Endothelial cell of umbilical vein (primary cell): ENCODE data around the gene PRR11. TPM values are rescaled to one million over a fixed set of nuclear protein-coding genes. Genes with fewer than 3 reads are reported as not detected.

Source experiments
- Bru-seq: library from RNA; stranded (reverse); fragments of 400-500 nt; gene quantifications from one replicate; lab custom pipeline; 2021; lab: Mats Ljungman, UMichigan
- BruChase-seq, 2 experiments: library from RNA; stranded (reverse); fragments of 400-500 nt; gene quantifications; one replicate each; lab custom pipeline; 2021; lab: Mats Ljungman, UMichigan
- BruUV-seq: library from RNA; stranded (reverse); fragments of 400-500 nt; replicated peaks from 2 replicates; lab custom pipeline; 2021; lab: Mats Ljungman, UMichigan
- CTCF ChIA-PET: fragments of 300-600, 350-600 bp; sonication (Branson Sonifier 250); formaldehyde crosslinking; loops from one replicate; lab custom pipeline; 2021; ENCODE audit warnings: antibody characterized with exemption, inconsistent platforms; lab: Charles Lee
- POLR2A ChIA-PET: fragments of 300-600, 350-600 bp; sonication (Branson Sonifier 250); formaldehyde crosslinking; loops from one replicate; lab custom pipeline; 2021; ENCODE audit warnings: antibody characterized with exemption, inconsistent platforms; lab: Charles Lee
- DNase-seq: peaks from one replicate; pipeline ENCODE4 v3.0.0-alpha.2; 2011; ENCODE audit warnings: low read depth, low spot score
- FAIRE-seq: peaks from 2 replicates; lab custom pipeline; 2011; peaks lifted over from hg19 to GRCh38; lab: Jason Lieb, UNC
- H2AFZ ChIP-seq: 2 replicates; pipeline ENCODE4 v1.6.0; 2012; ENCODE audit warnings: low read depth, low read length, control low read depth, inconsistent platforms
- H3K27ac ChIP-seq: 2 replicates; pipeline ENCODE4 v1.5.1; 2011; ENCODE audit warnings: low read depth, mild to moderate bottlenecking, control low read depth, low read length, moderate library complexity; ENCODE audit not compliant: insufficient read depth
- H3K27me3 ChIP-seq, 2 experiments: 2 replicates each; pipeline versions ENCODE4 v1.6.0 to v1.6.1; 2011; ENCODE audit warnings: low read length in 2 of 2, mixed read lengths in 1 of 2; ENCODE audit not compliant: control insufficient read depth in 2 of 2, insufficient read depth in 2 of 2
- H3K36me3 ChIP-seq, 2 experiments: 2 replicates in 1 of 2; 3 replicates in 1 of 2; pipeline ENCODE4 v1.5.1; 2011; ENCODE audit warnings: low read length in 2 of 2, mild to moderate bottlenecking in 1 of 2, moderate library complexity in 1 of 2; ENCODE audit not compliant: control insufficient read depth in 2 of 2, insufficient read depth in 2 of 2; ENCODE audit errors: extremely low read depth in 1 of 2
- H3K4me1 ChIP-seq: 3 replicates; pipeline ENCODE4 v1.5.1; 2011; ENCODE audit warnings: mild to moderate bottlenecking, low read length; ENCODE audit not compliant: control insufficient read depth, insufficient read depth; ENCODE audit errors: extremely low read depth
- H3K4me2 ChIP-seq: 2 replicates; pipeline ENCODE4 v1.6.1; 2011; ENCODE audit warnings: low read length, control low read depth, mixed read lengths; ENCODE audit not compliant: insufficient read depth
- H3K4me3 ChIP-seq, 3 experiments: fragments of 200-600 bp in 1 of 3; sonication (generic), shearing (Covaris generic) in 1 of 3; replicated peaks in 1 of 3; 2 replicates each; pipeline ENCODE4 v1.5.1; 2011 to 2016; ENCODE audit warnings: control low read depth in 3 of 3, low read length in 3 of 3, mild to moderate bottlenecking in 2 of 3, inconsistent platforms in 1 of 3, low read depth in 1 of 3, moderate library complexity in 1 of 3; ENCODE audit not compliant: insufficient read depth in 1 of 3
- H3K79me2 ChIP-seq: 2 replicates; pipeline ENCODE4 v1.6.0; 2012; ENCODE audit warnings: low read length, inconsistent platforms; ENCODE audit not compliant: control insufficient read depth, insufficient read depth
- H3K9ac ChIP-seq: replicated peaks from 2 replicates; pipeline ENCODE3; 2011; ENCODE audit warnings: low read length, control low read depth; ENCODE audit not compliant: insufficient read depth; ENCODE audit errors: extremely low read depth
- H3K9me1 ChIP-seq: replicated peaks from 3 replicates; pipeline ENCODE4 v1.6.0; 2011; ENCODE audit warnings: mild to moderate bottlenecking, low read length; ENCODE audit not compliant: control insufficient read depth, insufficient read depth; ENCODE audit errors: extremely low read depth
- H3K9me3 ChIP-seq: replicated peaks from 2 replicates; pipeline ENCODE4 v1.5.1; 2012; ENCODE audit warnings: low read length, inconsistent platforms; ENCODE audit not compliant: control insufficient read depth, insufficient read depth
- H4K20me1 ChIP-seq: replicated peaks from 2 replicates; pipeline ENCODE3; 2011; ENCODE audit warnings: mild to moderate bottlenecking, low read length; ENCODE audit not compliant: control insufficient read depth, insufficient read depth; ENCODE audit errors: extremely low read depth
- dilution Hi-C: fragments of 300-500 bp; cut with MboI; formaldehyde crosslinking; loops from one replicate; pipeline ENCODE4 v1.15.0; 2019; ENCODE audit warnings: low sequenced_read_pairs; ENCODE audit not compliant: extremely low pct_ligation_motif_present
- intact Hi-C: fragments of 100-400 bp; cut with micrococcal nuclease; formaldehyde crosslinking; loops from one replicate; pipeline ENCODE4 v1.10.0; 2022
- long read RNA-seq: library from polyadenylated mRNA; stranded (forward); transcript quantifications from one replicate; pipeline ENCODE4 v2.0.0, GENCODE V29; 2021
- polyA minus RNA-seq, 3 experiments: library from RNA; depleted of rRNA, polyadenylated mRNA; stranded (reverse); fragments of >200 nt; gene quantifications; 1 replicate in 1 of 3; 2 replicates in 2 of 3; pipeline ENCODE4 v1.2.3, GENCODE V29; 2011
- polyA plus RNA-seq, 4 experiments: library from polyadenylated mRNA; depleted of rRNA in 3 of 4; stranded (reverse) in 3 of 4; unstranded in 1 of 4; fragments of >200 nt; gene quantifications; 2 replicates each; pipeline versions ENCODE4 v1.2.1 to v1.2.3, GENCODE V29; 2011 to 2012; ENCODE audit warnings: missing spikeins in 1 of 4
- total RNA-seq: library from RNA; stranded (reverse); gene quantifications from 2 replicates; pipeline ENCODE4 v1.2.3, GENCODE V29; 2021
- TF ChIP-seq, protein P1 (sequence below): IDR thresholded peaks from 2 replicates; pipeline ENCODE4 v1.6.1; 2011; ENCODE audit not compliant: insufficient read depth, insufficient read length
- TF ChIP-seq, protein P2 (sequence below), 2 donors: IDR thresholded peaks; 1 replicate in 1 of 2; 2 replicates in 1 of 2; pipeline ENCODE4 v1.5.1; 2011; ENCODE audit warnings: low read length in 2 of 2, mild to moderate bottlenecking in 2 of 2, moderate library complexity in 2 of 2, control low read depth in 1 of 2, inconsistent platforms in 1 of 2, low read depth in 1 of 2; ENCODE audit not compliant: insufficient read depth in 1 of 2; ENCODE audit errors: extremely low read depth in 1 of 2

The PRR11 gene
- 82.1 and 86.3 TPM in 2 replicates for total RNA-seq
- polyA plus RNA-seq: 22.5 and 28.8 TPM in 2 replicates
- polyA plus RNA-seq (2011; cell fraction: cytosol; rRNA removed): 44.9 and 53.9 TPM in 2 replicates
- polyA plus RNA-seq (2011; cell fraction: nucleus; rRNA removed): 10.2 and 15.6 TPM in 2 replicates
- 39.9 and 60.0 TPM in 2 replicates for polyA plus RNA-seq (2012)
- 31.7 and 32.8 TPM in 2 replicates for polyA minus RNA-seq
- polyA minus RNA-seq (2011; cell fraction: cytosol; rRNA and poly(A)+ RNA removed): 37.8 TPM
- polyA minus RNA-seq (2011; cell fraction: nucleus; rRNA and poly(A)+ RNA removed): 10.6 and 17.0 TPM in 2 replicates
- percentile 82 among the genes with signal in this experiment for Bru-seq, nascent RNA
- percentile 85 among the genes with signal in this experiment for BruChase-seq, experiment 1, labeled RNA remaining after a 6-hour chase
- percentile 72 among the genes with signal in this experiment for BruChase-seq, experiment 2, labeled RNA remaining after a 2-hour chase
- long read RNA-seq, partial matches to known transcripts: 6 of 8 reads
- long read RNA-seq, other reads (novel, unspliced or antisense): 2 of 8 reads

- dilution Hi-C loops: no loop called here
- Histone ChIP-seq H3K4me3 (peak within 1 kb of the TSS; percentile 67 to 97 (median 93)), H3K9ac (peak within 1 kb of the TSS; percentile 96), H3K27me3 (no peaks in the 10 kb centered on the region), H2AFZ (peak within 1 kb of the TSS; percentile 36), H4K20me1 (no peaks in the 10 kb centered on the region), H3K9me1 (no peaks in the 10 kb centered on the region), H3K27ac (peak within 1 kb of the TSS; percentile 79), H3K4me1 (peaks cover 51% of the 10 kb centered on the region), H3K79me2 (peaks cover 90% of the 10 kb centered on the region), H3K36me3 (no peaks in the 10 kb centered on the region), H3K9me3 (no peaks in the 10 kb centered on the region), H3K4me2 (peak within 1 kb of the TSS; percentile 96)
- TSS peak; percentile 70 for BruUV-seq
- CTCF ChIA-PET: interaction anchor here (0.8 to 2.3 kb wide), 3 partner anchors 8 to 11 kb away, joined by 4 to 9 read pairs (median 8); no protein-coding TSS in a partner anchor
- POLR2A ChIA-PET: interaction anchor here (0.6 to 1.6 kb wide), 5 partner anchors 20 to 1414 kb away, joined by 3 to 9 read pairs (median 3); partner anchors contain the start of gene TRIM37
- peak; percentile 100 for DNase-seq
- TF ChIP-seq, protein P1, sequence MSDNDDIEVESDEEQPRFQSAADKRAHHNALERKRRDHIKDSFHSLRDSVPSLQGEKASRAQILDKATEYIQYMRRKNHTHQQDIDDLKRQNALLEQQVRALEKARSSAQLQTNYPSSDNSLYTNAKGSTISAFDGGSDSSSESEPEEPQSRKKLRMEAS: peak; percentile 38
- TF ChIP-seq, protein P2, sequence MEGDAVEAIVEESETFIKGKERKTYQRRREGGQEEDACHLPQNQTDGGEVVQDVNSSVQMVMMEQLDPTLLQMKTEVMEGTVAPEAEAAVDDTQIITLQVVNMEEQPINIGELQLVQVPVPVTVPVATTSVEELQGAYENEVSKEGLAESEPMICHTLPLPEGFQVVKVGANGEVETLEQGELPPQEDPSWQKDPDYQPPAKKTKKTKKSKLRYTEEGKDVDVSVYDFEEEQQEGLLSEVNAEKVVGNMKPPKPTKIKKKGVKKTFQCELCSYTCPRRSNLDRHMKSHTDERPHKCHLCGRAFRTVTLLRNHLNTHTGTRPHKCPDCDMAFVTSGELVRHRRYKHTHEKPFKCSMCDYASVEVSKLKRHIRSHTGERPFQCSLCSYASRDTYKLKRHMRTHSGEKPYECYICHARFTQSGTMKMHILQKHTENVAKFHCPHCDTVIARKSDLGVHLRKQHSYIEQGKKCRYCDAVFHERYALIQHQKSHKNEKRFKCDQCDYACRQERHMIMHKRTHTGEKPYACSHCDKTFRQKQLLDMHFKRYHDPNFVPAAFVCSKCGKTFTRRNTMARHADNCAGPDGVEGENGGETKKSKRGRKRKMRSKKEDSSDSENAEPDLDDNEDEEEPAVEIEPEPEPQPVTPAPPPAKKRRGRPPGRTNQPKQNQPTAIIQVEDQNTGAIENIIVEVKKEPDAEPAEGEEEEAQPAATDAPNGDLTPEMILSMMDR (IDR thresholded peaks at IDR 0.05; ENCODE audit: extremely low read depth in 1 of 2, insufficient read depth in 1 of 2, low read depth in 1 of 2, low read length in 2 of 2): no peak
- intact Hi-C loops: loop anchor here (1.0 to 10.0 kb wide), 5 partner anchors 49 to 638 kb away; partner anchors contain the start of genes CLTC, PTRH2, TRIM37 and VMP1
- FAIRE-seq: no peak
Observed at GRCh38 chr17:59155439-59156177, at the start of gene PRR11. Gene PRR11, plus strand, starts transcription at chr17:59155746. Its CDS starts 14,007 bp downstream, at chr17:59169753.
